VCaP (cell line): ENCODE measurements around the gene FCMR.

Experiments used
- H3K27ac ChIP-seq: fragments of 450-650 bp; 2 replicates; pipeline ENCODE4 v1.5.1; 2017
- TF ChIP-seq, protein P1 (sequence below): fragments of 450-650 bp; conservative IDR thresholded peaks from 2 replicates; pipeline ENCODE4 v1.5.1; 2017; ENCODE audit warnings: mild to moderate bottlenecking, moderate library complexity

FCMR gene

DNA sequence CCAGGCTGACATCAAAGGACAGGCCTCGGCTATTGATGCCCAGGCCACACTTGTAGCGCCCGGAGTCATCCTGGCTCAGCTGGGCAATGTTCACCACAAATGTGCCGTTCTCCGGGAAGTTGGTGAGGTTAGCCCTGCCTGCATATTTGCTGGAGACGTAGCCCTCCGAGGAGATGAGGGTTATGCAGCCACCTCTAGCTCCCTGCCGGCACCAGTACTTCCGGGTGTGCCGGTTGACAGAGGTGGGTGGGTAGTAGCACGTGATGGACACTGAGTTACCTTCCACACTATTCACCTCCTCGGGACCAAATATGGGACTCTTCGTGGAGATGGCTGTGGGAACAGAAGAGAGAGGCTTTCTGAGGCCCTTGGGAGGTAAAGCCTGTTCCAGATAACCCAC is 17.4 kb upstream of the FCMR start:
- TF ChIP-seq, protein P1, sequence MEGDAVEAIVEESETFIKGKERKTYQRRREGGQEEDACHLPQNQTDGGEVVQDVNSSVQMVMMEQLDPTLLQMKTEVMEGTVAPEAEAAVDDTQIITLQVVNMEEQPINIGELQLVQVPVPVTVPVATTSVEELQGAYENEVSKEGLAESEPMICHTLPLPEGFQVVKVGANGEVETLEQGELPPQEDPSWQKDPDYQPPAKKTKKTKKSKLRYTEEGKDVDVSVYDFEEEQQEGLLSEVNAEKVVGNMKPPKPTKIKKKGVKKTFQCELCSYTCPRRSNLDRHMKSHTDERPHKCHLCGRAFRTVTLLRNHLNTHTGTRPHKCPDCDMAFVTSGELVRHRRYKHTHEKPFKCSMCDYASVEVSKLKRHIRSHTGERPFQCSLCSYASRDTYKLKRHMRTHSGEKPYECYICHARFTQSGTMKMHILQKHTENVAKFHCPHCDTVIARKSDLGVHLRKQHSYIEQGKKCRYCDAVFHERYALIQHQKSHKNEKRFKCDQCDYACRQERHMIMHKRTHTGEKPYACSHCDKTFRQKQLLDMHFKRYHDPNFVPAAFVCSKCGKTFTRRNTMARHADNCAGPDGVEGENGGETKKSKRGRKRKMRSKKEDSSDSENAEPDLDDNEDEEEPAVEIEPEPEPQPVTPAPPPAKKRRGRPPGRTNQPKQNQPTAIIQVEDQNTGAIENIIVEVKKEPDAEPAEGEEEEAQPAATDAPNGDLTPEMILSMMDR, result no peak

DNA sequence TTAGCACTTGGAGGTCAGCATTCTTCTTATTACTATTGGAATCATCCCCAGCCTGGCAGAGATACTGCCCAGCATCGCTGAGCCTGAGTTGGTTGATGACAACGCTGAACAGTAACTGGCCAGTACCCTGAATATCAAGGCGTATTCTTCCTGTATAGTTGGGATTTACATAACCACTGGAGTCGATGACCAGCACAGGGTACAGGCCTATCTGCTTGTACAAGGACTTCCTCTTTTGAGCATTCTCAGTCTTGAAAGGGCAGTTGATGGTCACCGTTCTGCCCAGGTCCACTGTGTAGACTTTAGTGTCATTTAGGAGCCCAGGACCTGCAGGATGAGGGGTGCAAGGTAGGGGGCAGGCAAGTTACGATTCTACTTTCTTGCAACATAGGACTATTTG is 15.7 kb upstream of the FCMR start:
- no peak overlapping the region for H3K27ac ChIP-seq
- TF ChIP-seq, protein P1, result no peak

More for the DNA sequence above, 17.4 kb upstream of the FCMR start:
- no peak overlapping the region for H3K27ac ChIP-seq

DNA sequence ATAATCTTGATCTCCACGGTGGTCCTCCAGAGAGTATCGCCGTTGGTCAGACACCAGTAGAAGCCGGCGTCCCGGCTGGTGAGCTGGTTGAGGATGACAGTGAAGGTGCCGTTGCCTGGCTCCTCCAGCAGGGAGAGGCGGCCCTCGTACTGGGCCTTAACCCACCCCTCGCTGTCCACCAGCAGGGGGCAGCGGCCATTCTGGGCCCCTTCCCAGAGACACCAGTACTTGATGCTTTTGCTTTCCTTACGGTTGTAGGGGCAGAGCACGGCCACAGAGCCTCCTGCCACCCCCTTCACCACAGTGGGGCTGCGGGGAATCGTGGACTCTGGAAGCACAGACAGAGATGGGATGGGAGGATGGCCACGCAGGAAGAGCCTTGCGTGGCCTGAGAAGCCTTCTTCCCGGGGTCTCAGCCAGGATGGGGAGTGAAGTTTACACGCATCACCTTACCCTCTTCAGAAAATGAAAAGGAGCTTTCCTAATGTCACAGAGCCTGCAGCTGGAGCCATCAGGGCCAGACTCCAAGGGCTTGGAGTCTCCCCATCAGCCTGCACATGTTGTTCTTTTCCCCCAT is 13.8 kb upstream of the FCMR start:
- TF ChIP-seq, protein P1, result no peak

DNA sequence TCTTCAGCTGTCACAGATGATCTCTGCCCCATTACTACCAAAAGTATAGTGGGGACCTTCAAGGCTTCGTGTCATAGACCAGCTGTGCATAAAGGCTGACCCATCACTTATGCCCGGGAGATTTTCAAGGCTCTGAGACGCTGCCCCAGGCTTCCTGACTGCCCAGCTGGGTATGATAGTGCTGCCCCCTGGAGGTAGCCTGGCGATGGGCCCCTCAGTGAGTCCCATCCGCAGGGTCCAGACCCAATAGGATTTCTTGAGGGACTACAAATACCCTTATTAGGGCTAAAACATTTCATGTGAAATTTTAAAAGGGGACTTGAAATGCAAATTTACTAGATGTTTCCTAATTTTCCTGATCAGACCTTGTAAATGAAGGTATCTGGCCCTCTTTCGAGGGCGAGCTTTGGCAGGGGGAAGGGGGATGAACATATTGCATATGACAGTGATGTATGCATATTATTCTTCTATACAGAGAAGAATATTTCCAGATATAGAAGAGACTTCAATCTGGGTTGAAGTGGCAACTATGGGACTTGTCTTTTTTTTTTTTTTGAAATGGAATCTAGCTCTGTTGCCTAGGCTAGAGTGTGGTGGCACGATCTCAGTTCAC is 11.7 kb upstream of the FCMR start:
- H3K27ac ChIP-seq, result no peak overlapping the region
- TF ChIP-seq, protein P1, result peak; percentile 30; the same call in 1 of the 2 replicates

More for the DNA sequence above, 13.8 kb upstream of the FCMR start:
- no peak overlapping the region for H3K27ac ChIP-seq

DNA sequence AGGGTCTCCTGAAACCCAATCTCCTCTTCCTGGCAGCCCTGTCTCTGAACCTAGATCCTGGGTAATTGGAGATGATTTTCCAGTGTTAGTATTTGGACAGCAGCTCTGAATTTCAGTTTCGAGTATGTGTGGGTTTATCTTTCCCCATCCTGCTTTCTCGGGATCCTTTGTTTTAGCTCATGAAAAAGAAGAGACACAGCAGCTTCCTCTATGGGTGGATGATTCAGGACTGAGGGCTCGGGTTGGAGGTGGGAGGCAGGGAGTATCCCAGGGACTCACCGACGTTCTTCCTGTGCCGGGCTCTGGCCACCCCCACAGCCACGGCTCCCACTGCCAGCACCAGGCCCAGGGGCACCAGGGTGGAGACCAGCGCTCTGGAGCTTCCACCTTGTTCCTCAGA is 10.4 kb upstream of the FCMR start:
- TF ChIP-seq, protein P1, result no peak
- H3K27ac ChIP-seq, result no peak overlapping the region

DNA sequence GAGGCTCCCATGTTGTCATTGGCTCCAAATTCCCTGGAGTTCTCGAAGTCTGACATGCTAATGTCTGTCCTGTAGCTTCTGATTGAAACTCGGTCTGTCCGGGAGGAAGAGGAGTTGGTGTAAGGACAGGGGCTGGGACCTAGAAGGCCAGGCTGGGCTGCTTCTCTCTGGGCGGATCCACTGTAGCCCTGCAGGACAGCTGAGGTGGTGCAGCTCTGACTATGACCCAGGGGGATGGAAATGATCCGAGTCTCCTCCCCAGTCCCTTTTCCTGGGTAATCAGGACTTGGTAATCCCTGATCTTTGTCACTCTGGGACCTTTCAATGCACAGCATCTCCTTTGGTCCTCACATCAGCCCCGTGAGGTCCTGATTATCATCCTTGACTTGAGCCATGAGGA is 10.0 kb upstream of the FCMR start:
- no peak overlapping the region for H3K27ac ChIP-seq
- TF ChIP-seq, protein P1, result no peak

DNA sequence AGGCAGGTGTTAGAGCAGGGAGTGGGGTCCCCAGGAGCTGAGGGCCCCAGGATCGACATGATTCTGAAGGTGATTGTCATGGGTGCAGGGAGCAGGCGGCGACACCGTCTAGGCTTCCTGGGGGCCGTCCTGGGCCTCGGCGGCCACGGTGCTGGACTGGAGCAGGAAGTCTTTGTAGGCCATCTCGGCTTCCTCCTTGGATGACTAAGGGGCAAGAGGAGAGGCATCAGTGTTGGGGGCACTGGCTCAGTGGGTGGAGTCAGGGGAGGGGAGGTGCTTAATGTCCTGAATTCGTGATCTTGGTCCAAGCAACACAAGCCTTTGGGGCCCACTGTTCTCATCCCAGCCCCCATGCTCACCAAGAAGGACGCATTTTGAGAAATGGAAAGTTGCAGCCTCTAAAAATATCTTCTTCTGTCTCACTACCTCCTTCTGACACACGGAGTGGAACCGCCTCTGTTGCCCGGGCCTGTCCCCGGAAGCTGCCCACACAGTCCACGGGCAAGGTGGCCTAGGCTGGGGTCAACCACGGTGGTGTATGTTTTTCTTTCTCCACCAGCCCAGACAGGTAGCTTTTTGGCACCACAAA is 8.6 kb upstream of the FCMR start:
- no peak overlapping the region for H3K27ac ChIP-seq
- TF ChIP-seq, protein P1, result no peak
